Breast epithelium (tissue), 4 donors: Measurements from ENCODE around the gene LTO1. TPM values are rescaled to one million over a fixed set of nuclear protein-coding genes. Genes with fewer than 3 reads are reported as not detected.

ENCODE experiments used
- DNase-seq, 2 donors: peaks; one replicate each; pipeline ENCODE4 v3.0.0-alpha.2; 2019; ENCODE audit warnings: low spot score in 2 of 2
- H3K27ac ChIP-seq, 2 donors: fragments of 200-600 bp; sonication (generic) in 1 of 2; one replicate each; pipeline ENCODE4 v1.5.1; 2016 to 2019; ENCODE audit warnings: mild to moderate bottlenecking in 1 of 2
- H3K27me3 ChIP-seq, 2 donors: fragments of 200-600 bp; sonication (generic) in 1 of 2; one replicate each; pipeline versions ENCODE4 v1.5.1 to v1.6.0; 2017 to 2019; ENCODE audit warnings: control low read depth in 1 of 2, mild to moderate bottlenecking in 1 of 2
- H3K36me3 ChIP-seq: fragments of 200-600 bp; one replicate; pipeline ENCODE4 v1.5.1; 2019
- H3K4me1 ChIP-seq, 2 donors: fragments of 200-600 bp; sonication (generic); one replicate each; pipeline ENCODE4 v1.5.1; 2016 to 2019; ENCODE audit warnings: control low read depth in 1 of 2
- H3K4me3 ChIP-seq, 3 donors: fragments of 200-600 bp; sonication (generic); 1 replicate in 2 of 3; 2 replicates in 1 of 3; pipeline ENCODE4 v1.5.1; 2016 to 2019; ENCODE audit warnings: mild to moderate bottlenecking in 3 of 3, moderate library complexity in 2 of 3
- H3K9me3 ChIP-seq, 2 donors: fragments of 200-600 bp; sonication (generic) in 1 of 2; one replicate each; pipeline ENCODE4 v1.5.1; 2016 to 2019; ENCODE audit warnings: control low read depth in 1 of 2
- CTCF ChIP-seq, 3 donors: fragments of 450-650 bp; IDR thresholded peaks; one replicate each; pipeline ENCODE4 v1.5.1; 2016 to 2017; ENCODE audit warnings: antibody characterized with exemption in 3 of 3, mild to moderate bottlenecking in 3 of 3, moderate library complexity in 3 of 3
- POLR2A ChIP-seq: fragments of 450-650 bp; IDR thresholded peaks from one replicate; pipeline ENCODE4 v1.6.1; 2016; ENCODE audit warnings: antibody characterized with exemption, mild to moderate bottlenecking, moderate library complexity
- POLR2AphosphoS5 ChIP-seq, 3 donors: sonication (generic); formaldehyde crosslinking; IDR thresholded peaks; one replicate each; pipeline ENCODE4 v1.6.1; 2017; ENCODE audit warnings: antibody characterized with exemption in 3 of 3
- intact Hi-C: fragments of 100-400 bp; cut with DNase I; formaldehyde crosslinking; loops from one replicate; pipeline ENCODE4 v1.15.1; 2023; ENCODE audit warnings: low total_unique reads
- total RNA-seq, 3 donors: library from RNA; depleted of rRNA; stranded (reverse); fragments of >200 nt; gene quantifications; one replicate each; pipeline ENCODE4 v1.1.0, GENCODE V29; 2016

Gene LTO1
- total RNA-seq, 3 donors from 2014 or later, result 14.1 to 25.5 (median 18.7) TPM

DNA sequence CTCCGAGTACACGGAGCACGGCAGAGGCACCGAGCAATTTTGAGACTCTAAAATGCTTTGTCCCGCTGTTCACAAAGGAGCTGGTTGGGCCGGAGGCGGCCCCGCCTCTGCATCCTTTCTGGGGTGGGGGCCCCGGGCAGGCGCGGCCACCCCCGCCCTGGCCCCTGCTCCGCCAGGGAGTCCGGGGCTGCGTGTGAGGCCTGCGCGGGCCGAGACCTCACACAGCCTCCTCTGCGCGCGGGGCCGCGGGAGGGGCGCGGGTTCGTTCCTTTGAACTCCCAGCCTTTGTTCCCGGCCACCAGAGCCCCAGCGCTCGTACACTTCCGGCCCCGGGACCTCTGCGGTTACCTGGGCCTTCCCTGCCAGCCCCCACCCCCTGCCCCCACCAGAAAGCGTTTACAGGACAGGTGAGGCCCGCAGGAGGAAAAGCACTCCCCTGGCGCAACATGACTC lies 27.1 kb upstream of the LTO1 start:
- no peak overlapping the region for H3K27ac ChIP-seq
- DNase-seq, result no peak
- no peaks in the 10 kb centered on the region for H3K9me3 ChIP-seq
- no peaks in the 10 kb centered on the region for H3K4me1 ChIP-seq
- H3K36me3 ChIP-seq, result no peaks in the 10 kb centered on the region
- H3K27me3 ChIP-seq, result peaks cover 5 to 74% of the 10 kb centered on the region in 2 donors
- intact Hi-C loops, result no loop called here
- H3K4me3 ChIP-seq, result peak overlapping the region in 2 of 3 donors; percentile 17 to 19
- no peak for TF ChIP-seq CTCF (IDR thresholded peaks at IDR 0.05)

- intact Hi-C loops, result no loop called here
- H3K36me3 ChIP-seq, result no peaks in the 10 kb centered on the region
- DNase-seq, result no peak
- H3K4me3 ChIP-seq, result no peak overlapping the region
- peaks cover 5 to 69% of the 10 kb centered on the region in 2 donors for H3K27me3 ChIP-seq
- no peak for TF ChIP-seq CTCF (IDR thresholded peaks at IDR 0.05)
- TF ChIP-seq POLR2A, result no peak
- TF ChIP-seq POLR2AphosphoS5 (IDR thresholded peaks at IDR 0.05), result no peak
- H3K9me3 ChIP-seq, result no peaks in the 10 kb centered on the region
- H3K27ac ChIP-seq, result no peak overlapping the region
- H3K4me1 ChIP-seq, result no peaks in the 10 kb centered on the region
Observed at GRCh38 chr11:69700278-69701140, 25.4 kb upstream of the LTO1 start.

DNA sequence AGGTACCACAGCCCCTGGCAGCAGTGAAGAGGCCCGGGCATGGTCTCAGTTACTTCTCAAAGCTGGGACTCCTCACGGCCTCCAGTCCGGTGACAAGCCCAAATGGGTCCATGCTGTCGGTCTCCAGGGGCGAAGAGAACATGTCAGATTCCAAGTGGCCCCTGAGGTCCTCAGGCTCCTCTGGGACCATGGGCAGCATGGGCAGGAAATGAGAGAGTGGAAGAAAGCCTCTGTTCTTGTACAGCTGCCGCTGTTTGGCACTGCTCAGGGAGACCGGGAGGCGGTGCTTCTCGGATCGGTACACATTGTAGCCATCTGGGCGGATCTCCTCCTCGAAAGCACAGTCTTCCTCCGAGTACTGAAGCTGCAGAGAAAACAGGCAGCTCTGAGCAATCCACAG lies 24.1 kb upstream of the LTO1 start:
- peaks cover 1 to 56% of the 10 kb centered on the region in 2 donors for H3K27me3 ChIP-seq
- no peaks in the 10 kb centered on the region for H3K9me3 ChIP-seq
- no peak overlapping the region for H3K4me3 ChIP-seq
- H3K36me3 ChIP-seq, result no peaks in the 10 kb centered on the region
- H3K27ac ChIP-seq, result no peak overlapping the region
- intact Hi-C loops, result no loop called here
- no peaks in the 10 kb centered on the region for H3K4me1 ChIP-seq
- DNase-seq, result no peak
- no peak for TF ChIP-seq POLR2AphosphoS5 (IDR thresholded peaks at IDR 0.05)
- TF ChIP-seq CTCF (IDR thresholded peaks at IDR 0.05), result no peak
- TF ChIP-seq POLR2A, result no peak

DNA sequence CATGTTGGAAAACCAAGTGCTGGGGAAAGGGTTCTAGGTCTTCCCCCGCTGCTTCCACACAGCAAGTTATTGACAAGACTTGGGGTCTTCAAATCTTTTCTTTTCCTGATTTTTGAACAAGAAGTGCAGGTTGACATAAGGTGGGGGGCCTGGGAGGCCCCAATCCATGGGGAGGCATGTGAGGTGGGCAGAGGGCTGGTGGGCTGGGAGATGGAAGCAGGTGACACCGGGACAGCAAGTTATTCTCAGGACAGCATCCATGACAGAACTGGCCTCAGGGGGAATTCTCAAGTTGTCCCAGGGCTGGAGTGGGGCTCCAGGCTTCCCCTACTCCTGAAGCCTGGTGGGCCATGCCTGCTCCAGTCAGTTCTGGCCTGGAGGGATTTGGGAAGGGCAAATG lies 23.2 kb upstream of the LTO1 start:
- Histone ChIP-seq H3K27me3 (peaks cover 0 to 48% of the 10 kb centered on the region in 2 donors), H3K4me3 (no peak overlapping the region), H3K9me3 (no peaks in the 10 kb centered on the region), H3K27ac (no peak overlapping the region), H3K4me1 (no peaks in the 10 kb centered on the region), H3K36me3 (no peaks in the 10 kb centered on the region)
- intact Hi-C loops, result no loop called here
- TF ChIP-seq CTCF (IDR thresholded peaks at IDR 0.05) (no peak), POLR2A (no peak), POLR2AphosphoS5 (IDR thresholded peaks at IDR 0.05) (no peak)
- no peak for DNase-seq

GRCh38 chr11:69697861-69698260 lies 22.7 kb upstream of the LTO1 start:
- H3K36me3 ChIP-seq, result no peaks in the 10 kb centered on the region

More at GRCh38 chr11:69697861-69698260, 22.7 kb upstream of the LTO1 start:
- H3K4me3 ChIP-seq, result no peak overlapping the region
- DNase-seq, result no peak
- H3K4me1 ChIP-seq, result no peaks in the 10 kb centered on the region
- H3K27ac ChIP-seq, result no peak overlapping the region
- no peaks in the 10 kb centered on the region for H3K9me3 ChIP-seq
- peaks cover 0 to 43% of the 10 kb centered on the region in 2 donors for H3K27me3 ChIP-seq
- intact Hi-C loops, result no loop called here
- TF ChIP-seq POLR2A (no peak), POLR2AphosphoS5 (IDR thresholded peaks at IDR 0.05) (no peak), CTCF (IDR thresholded peaks at IDR 0.05) (no peak)
